Nephron progenitor cell (in vitro differentiated cells): Measurements from ENCODE around the gene ELAVL1.
A peak's percentile ranks its signal among the peaks of the same experiment; 100 is the strongest.

Experiments used
- DNase-seq: peaks from one replicate; pipeline ENCODE4 v3.0.0; 2021
- H3K27ac Mint-ChIP-seq: 2 replicates; pipeline ENCODE4 v1.8.0; 2021; ENCODE audit warnings: mild to moderate bottlenecking, moderate library complexity, mixed read lengths
- H3K27me3 Mint-ChIP-seq: 2 replicates; pipeline ENCODE4 v1.8.0; 2021; ENCODE audit warnings: mild to moderate bottlenecking, low read depth, mixed read lengths; ENCODE audit not compliant: poor library complexity
- H3K36me3 Mint-ChIP-seq: 2 replicates; pipeline ENCODE4 v1.8.0; 2021; ENCODE audit warnings: low read depth, mixed read lengths
- H3K4me1 Mint-ChIP-seq: 2 replicates; pipeline ENCODE4 v1.8.0; 2021; ENCODE audit warnings: mixed read lengths
- H3K4me3 Mint-ChIP-seq: 2 replicates; pipeline ENCODE4 v1.8.0; 2021; ENCODE audit warnings: mild to moderate bottlenecking, moderate library complexity, mixed read lengths
- H3K9me3 Mint-ChIP-seq: 2 replicates; pipeline ENCODE4 v1.8.0; 2021; ENCODE audit warnings: mild to moderate bottlenecking, moderate library complexity, mixed read lengths
- CTCF ChIP-seq: fragments of 200-600 bp; sonication (generic); IDR thresholded peaks from 2 replicates; pipeline ENCODE4 v1.5.0; 2021; ENCODE audit warnings: antibody characterized with exemption

The ELAVL1 gene

DNA sequence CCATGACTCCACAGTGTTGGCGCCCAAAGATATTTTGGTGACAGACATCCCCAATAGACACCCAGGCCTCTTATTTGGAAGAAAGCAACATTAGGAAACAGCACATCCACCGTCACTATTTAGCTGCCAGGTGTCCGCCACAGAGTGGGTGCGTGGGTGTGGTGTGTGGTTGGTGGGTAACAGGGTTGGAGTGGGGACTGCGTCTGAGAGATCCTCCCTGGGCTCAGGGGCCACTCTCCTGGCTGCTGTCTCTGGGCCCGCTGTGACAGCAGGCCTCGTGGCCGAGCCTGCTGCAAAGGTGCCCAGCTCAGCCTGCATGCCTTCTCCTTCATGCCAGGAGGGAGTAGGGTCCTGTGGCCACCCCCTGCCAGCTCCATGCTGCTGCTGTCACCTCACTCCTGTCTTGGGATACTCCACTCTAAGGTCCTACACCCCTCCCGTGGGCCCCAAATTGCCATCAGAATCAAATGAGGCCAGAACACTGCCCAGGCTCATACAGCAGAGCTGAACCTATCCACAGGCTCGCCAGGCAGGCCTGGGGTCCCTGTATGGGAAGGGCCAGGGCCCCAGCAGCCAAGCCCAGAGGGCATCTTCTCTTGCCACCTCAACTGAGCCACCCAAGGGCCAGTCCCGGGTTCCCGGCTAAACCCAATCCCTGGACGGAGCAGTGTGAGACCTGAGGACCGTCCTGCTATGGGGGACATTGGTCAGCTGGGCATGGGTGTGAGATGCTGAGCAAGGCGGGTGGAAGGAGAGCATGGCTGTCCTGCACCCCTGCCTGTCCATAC lies 37.2 kb downstream of the ELAVL1 start:
- Mint-ChIP-seq H3K27ac (peak overlapping the region; percentile 89), H3K36me3 (peaks cover 40% of the 10 kb centered on the region), H3K4me3 (no peak overlapping the region), H3K4me1 (no peaks in the 10 kb centered on the region), H3K9me3 (no peaks in the 10 kb centered on the region), H3K27me3 (no peaks in the 10 kb centered on the region)
- DNase-seq = no peak
- TF ChIP-seq CTCF = no peak

DNA sequence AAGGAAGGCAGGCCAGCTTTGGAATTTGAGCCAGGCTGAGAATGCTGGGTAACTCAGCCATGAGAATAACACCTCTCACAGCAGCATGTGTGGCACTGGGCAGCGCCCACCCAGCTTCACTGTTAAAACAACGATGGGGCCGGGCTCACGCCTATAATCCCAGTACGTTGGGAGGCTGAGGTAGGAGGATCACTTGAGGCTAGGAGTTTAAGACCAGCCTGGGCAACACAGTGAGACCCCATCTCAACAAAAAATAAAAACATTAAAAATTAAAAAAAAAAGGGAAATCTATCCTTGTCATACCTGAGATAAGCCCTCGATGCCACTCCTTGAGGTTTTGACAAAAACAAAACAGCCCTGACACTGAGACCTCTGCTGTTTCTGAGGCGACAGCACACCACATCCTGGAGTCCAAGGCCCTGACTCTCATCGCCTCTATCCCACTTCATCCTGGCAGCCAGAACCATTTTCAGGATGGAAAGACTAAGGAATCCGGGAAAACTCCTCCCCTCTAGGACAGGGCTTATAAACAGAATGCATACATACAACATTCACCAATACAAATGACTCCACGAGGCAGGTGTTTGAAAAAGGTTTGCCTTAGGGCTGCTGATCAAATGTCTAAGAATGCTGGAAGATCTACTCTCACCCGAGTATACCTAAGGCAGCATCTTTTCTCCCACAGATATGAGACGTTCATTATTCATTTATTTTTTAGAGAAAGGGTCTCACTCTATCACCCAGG lies 39.3 kb downstream of the ELAVL1 start:
- no peak for DNase-seq
- no peaks in the 10 kb centered on the region for H3K27me3 Mint-ChIP-seq
- H3K4me1 Mint-ChIP-seq = no peaks in the 10 kb centered on the region
- TF ChIP-seq CTCF = no peak
- no peak overlapping the region for H3K27ac Mint-ChIP-seq
- H3K9me3 Mint-ChIP-seq = no peaks in the 10 kb centered on the region
- no peak overlapping the region for H3K4me3 Mint-ChIP-seq
- peaks cover 51% of the 10 kb centered on the region for H3K36me3 Mint-ChIP-seq

DNA sequence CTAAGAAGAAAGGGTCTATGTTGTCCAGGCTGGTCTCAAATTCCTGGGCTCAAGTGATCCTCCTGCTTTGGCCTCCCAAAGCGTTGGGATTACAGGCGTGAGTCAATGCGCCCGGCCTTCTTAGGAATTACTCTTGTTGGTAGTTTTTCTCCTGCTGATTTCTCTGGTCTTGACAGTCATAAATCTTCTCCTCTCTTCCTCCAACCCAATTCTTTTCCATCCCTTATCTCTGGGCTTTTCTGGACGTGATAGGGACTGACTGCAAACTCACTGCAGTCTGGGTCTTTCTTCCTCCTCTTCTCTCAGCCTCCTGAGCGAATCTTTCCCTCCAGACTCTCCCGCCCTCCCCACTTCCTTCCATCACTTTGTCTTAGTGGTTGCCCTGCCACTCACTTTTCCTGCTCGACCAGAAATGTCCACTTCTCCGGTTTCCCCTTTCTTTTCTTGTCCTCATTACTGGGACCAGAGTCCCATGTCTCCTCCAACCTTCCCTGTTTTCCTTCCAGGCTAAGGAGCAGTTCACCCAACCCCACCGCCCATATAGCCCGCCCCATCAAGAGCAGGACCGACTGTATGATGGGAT lies 40.1 kb downstream of the ELAVL1 start:
- H3K4me1 Mint-ChIP-seq = no peaks in the 10 kb centered on the region
- H3K9me3 Mint-ChIP-seq = no peaks in the 10 kb centered on the region
- no peaks in the 10 kb centered on the region for H3K27me3 Mint-ChIP-seq
- H3K4me3 Mint-ChIP-seq = no peak overlapping the region
- peak overlapping the region; percentile 80 for H3K27ac Mint-ChIP-seq
- peaks cover 45% of the 10 kb centered on the region for H3K36me3 Mint-ChIP-seq
- TF ChIP-seq CTCF = no peak
- DNase-seq = no peak

GRCh38 chr19:7963566-7963965 lies 41.9 kb downstream of the ELAVL1 start:
- Mint-ChIP-seq H3K9me3 (no peaks in the 10 kb centered on the region), H3K27ac (no peak overlapping the region)
- TF ChIP-seq CTCF = no peak

GRCh38 chr19:7962644-7963268 lies 42.7 kb downstream of the ELAVL1 start:
- H3K36me3 Mint-ChIP-seq = peaks cover 48% of the 10 kb centered on the region
- peak overlapping the region; percentile 26 for H3K27ac Mint-ChIP-seq
- H3K9me3 Mint-ChIP-seq = no peaks in the 10 kb centered on the region
- H3K4me1 Mint-ChIP-seq = no peaks in the 10 kb centered on the region
- H3K27me3 Mint-ChIP-seq = no peaks in the 10 kb centered on the region
- TF ChIP-seq CTCF = no peak
- DNase-seq = no peak
- H3K4me3 Mint-ChIP-seq = no peak overlapping the region

More at GRCh38 chr19:7963566-7963965, 41.9 kb downstream of the ELAVL1 start:
- no peaks in the 10 kb centered on the region for H3K4me1 Mint-ChIP-seq
- H3K27me3 Mint-ChIP-seq = no peaks in the 10 kb centered on the region
- H3K36me3 Mint-ChIP-seq = peaks cover 47% of the 10 kb centered on the region
- no peak for DNase-seq
- no peak overlapping the region for H3K4me3 Mint-ChIP-seq
